A549 (cell line): Measurements from ENCODE around the gene SLC16A12. TPM values are rescaled to one million over a fixed set of nuclear protein-coding genes. Genes with fewer than 3 reads are reported as not detected.

Experiments used
- ATAC-seq, 2 experiments: fragments of 200-7000 bp in 1 of 2; fragments of >200 bp in 1 of 2; cut with Nextera tagmentation in 1 of 2; cut with Tn5 transposase in 1 of 2; 3 replicates each; pipeline versions ENCODE4 v1.8.0 to v1.9.1; 2018 to 2020; ENCODE audit warnings: mild to moderate bottlenecking in 1 of 2, moderate library complexity in 1 of 2
- CTCF ChIA-PET: fragments of 300-600 bp; sonication (Branson Sonifier 250); formaldehyde crosslinking; extraction: SDS; loops from one replicate; lab custom pipeline; 2021; ENCODE audit warnings: antibody characterized with exemption, inconsistent platforms; lab: Yijun Ruan, JAX
- POLR2A ChIA-PET: fragments of 350-600 bp; formaldehyde crosslinking; extraction: SDS; loops from one replicate; lab custom pipeline; 2021; ENCODE audit warnings: antibody characterized with exemption, inconsistent platforms; lab: Yijun Ruan, JAX
- DNase-seq, 2 experiments: peaks; one replicate each; pipeline versions ENCODE4 v3.0.0 to v3.0.0-alpha.2; 2011 to 2016; ENCODE audit warnings: low read depth in 1 of 2, low spot score in 1 of 2
- FAIRE-seq: peaks from 2 replicates; lab custom pipeline; 2011; peaks lifted over from hg19 to GRCh38; lab: Jason Lieb, UNC
- H3K27ac ChIP-seq, 2 experiments: fragments of >200 bp; sonication (Bioruptor Twin); formaldehyde crosslinking; 3 replicates each; pipeline ENCODE4 v1.5.1; 2016 to 2017
- H3K4me1 ChIP-seq: fragments of >200 bp; sonication (Bioruptor Twin); formaldehyde crosslinking; 3 replicates; pipeline ENCODE4 v1.6.1; 2016
- H3K4me2 ChIP-seq: fragments of >200 bp; sonication (Bioruptor Twin); formaldehyde crosslinking; 3 replicates; pipeline ENCODE4 v1.6.1; 2016
- H3K4me3 ChIP-seq: fragments of >200 bp; sonication (Bioruptor Twin); formaldehyde crosslinking; 3 replicates; pipeline ENCODE4 v1.5.1; 2016
- H3K9me3 ChIP-seq: fragments of >200 bp; sonication (Bioruptor Twin); formaldehyde crosslinking; 3 replicates; pipeline ENCODE4 v1.6.1; 2016
- ATOH8 ChIP-seq: fragments of 250-450 bp; sonication (Bioruptor Pico); IDR thresholded peaks from 2 replicates; pipeline ENCODE4 v1.5.0; 2020; ENCODE audit warnings: low read depth, mild to moderate bottlenecking, moderate library complexity
- BCL3 ChIP-seq: fragments of >200 bp; sonication (Bioruptor Twin); formaldehyde crosslinking; IDR thresholded peaks from 3 replicates; pipeline ENCODE4 v1.6.1; 2016
- E2F6 ChIP-seq: IDR thresholded peaks from 2 replicates; pipeline ENCODE4 v1.6.1; 2012; ENCODE audit warnings: low read depth, borderline replicate concordance
- EHMT2 ChIP-seq: fragments of 200-600 bp; sonication (generic); IDR thresholded peaks from 2 replicates; pipeline ENCODE4 v1.6.1; 2016; ENCODE audit warnings: antibody characterized with exemption, low read depth, mild to moderate bottlenecking, moderate library complexity
- EP300 ChIP-seq, 2 experiments: fragments of >200 bp; sonication (Bioruptor Twin); formaldehyde crosslinking; IDR thresholded peaks; 2 replicates in 1 of 2; 3 replicates in 1 of 2; pipeline ENCODE4 v1.6.1; 2016 to 2017
- HDAC2 ChIP-seq: fragments of 200-600 bp; sonication (generic); IDR thresholded peaks from 2 replicates; pipeline ENCODE4 v1.6.1; 2016
- HES2 ChIP-seq: fragments of >200 bp; sonication (Bioruptor Twin); formaldehyde crosslinking; IDR thresholded peaks from 2 replicates; pipeline ENCODE4 v1.6.1; 2016
- HOXB13 ChIP-seq: fragments of 250-450 bp; sonication (Bioruptor Pico); IDR thresholded peaks from 2 replicates; pipeline ENCODE4 v1.5.0; 2020; ENCODE audit warnings: low read depth, mild to moderate bottlenecking, moderate library complexity
- JUN ChIP-seq, 2 experiments: fragments of >200 bp; sonication (Bioruptor Twin); formaldehyde crosslinking; IDR thresholded peaks; 2 replicates in 1 of 2; 3 replicates in 1 of 2; pipeline ENCODE4 v1.6.1; 2016 to 2017
- MAX ChIP-seq: IDR thresholded peaks from 2 replicates; pipeline ENCODE4 v1.6.1; 2012
- MAZ ChIP-seq: fragments of 150-350 bp; IDR thresholded peaks from 2 replicates; pipeline ENCODE4 v1.6.1; 2014; ENCODE audit warnings: antibody characterized with exemption, low read depth, low read length, borderline replicate concordance
- RFX5 ChIP-seq: fragments of 450-650 bp; IDR thresholded peaks from 2 replicates; pipeline ENCODE4 v1.7.1; 2014; ENCODE audit warnings: antibody characterized with exemption, mild to moderate bottlenecking, moderate library complexity
- RNF2 ChIP-seq: fragments of 200-600 bp; sonication (generic); IDR thresholded peaks from 2 replicates; pipeline ENCODE4 v1.6.1; 2016; ENCODE audit warnings: low read depth, mild to moderate bottlenecking, antibody characterized with exemption, moderate library complexity, borderline replicate concordance
- USF2 ChIP-seq: fragments of 450-650 bp; IDR thresholded peaks from 2 replicates; pipeline ENCODE4 v1.6.1; 2014; ENCODE audit warnings: antibody characterized with exemption
- ZC3H11A ChIP-seq: fragments of 450-650 bp; IDR thresholded peaks from 2 replicates; pipeline ENCODE4 v1.6.1; 2014; ENCODE audit warnings: antibody characterized with exemption, mild to moderate bottlenecking
- ZNF302 ChIP-seq: fragments of 250-450 bp; sonication (Bioruptor Pico); IDR thresholded peaks from 2 replicates; pipeline ENCODE4 v1.9.0; 2021; ENCODE audit warnings: inconsistent platforms, mild to moderate bottlenecking, moderate library complexity
- WGBS: methylation state at CpG from one replicate; pipeline ENCODE4 v1.1.6; 2017; ENCODE audit errors: missing lambda C conversion rate; 5-methylcytosine and 5-hydroxymethylcytosine counted together
- polyA plus RNA-seq, 4 experiments: library from polyadenylated mRNA; depleted of rRNA in 3 of 4; stranded (reverse); fragments of >200 nt; fragmentation: RNase III in 1 of 4; extraction: RNeasy Plus Mini Kit Qiagen cat#74134 plus additional on column Dnase treatment in 1 of 4; gene quantifications; 2 replicates in 3 of 4; 3 replicates in 1 of 4; pipeline ENCODE4 v1.2.3, GENCODE V29; 2011 to 2017

SLC16A12 gene
- polyA plus RNA-seq, 2 of the 4 experiments (the other 2 are of a cell fraction): 0.14 to 0.19 TPM

- no peaks in the 10 kb centered on the region for H3K9me3 ChIP-seq
- TF ChIP-seq EP300 (IDR thresholded peaks at IDR 0.05) (no peak), ATOH8 (CRISPR knock-in tag) (no peak)
- TF ChIP-seq, all 56 proteins: peak for 0
- FAIRE-seq (no peak), DNase-seq (no peak), ATAC-seq (no peak)
- H3K4me1 ChIP-seq: no peaks in the 10 kb centered on the region
- ChIA-PET POLR2A (no interaction called here), CTCF (no interaction called here)
- H3K27ac ChIP-seq: no peak overlapping the region
- H3K4me3 ChIP-seq: no peak overlapping the region
- WGBS: 36% methylated on average over 1 of the region's 1 CpG
- no peak overlapping the region for H3K4me2 ChIP-seq
Observed at GRCh38 chr10:89502549-89502948, 32.8 kb downstream of the SLC16A12 start.

GRCh38 chr10:89494575-89494974 is 40.8 kb downstream of the SLC16A12 start:
- Histone ChIP-seq H3K4me3 (no peak overlapping the region), H3K4me1 (no peaks in the 10 kb centered on the region), H3K9me3 (no peaks in the 10 kb centered on the region), H3K4me2 (no peak overlapping the region)
- WGBS: 88% methylated on average over 3 of the region's 3 CpGs
- no peak for ATAC-seq
- FAIRE-seq: no peak
- no peak for DNase-seq
- CTCF ChIA-PET: interaction anchor here (1.7 kb wide), 1 partner anchor 28 kb away, joined by 4 read pairs; no protein-coding TSS in a partner anchor
- POLR2A ChIA-PET: no interaction called here
- TF ChIP-seq E2F6 (no peak), USF2 (no peak), MAZ (no peak), HDAC2 (no peak), EP300 (IDR thresholded peaks at IDR 0.05) (no peak), MAX (no peak), RFX5 (no peak), ZC3H11A (no peak), HOXB13 (CRISPR knock-in tag) (no peak), JUN (IDR thresholded peaks at IDR 0.05) (no peak), ZNF302 (CRISPR knock-in tag) (no peak), EHMT2 (no peak), HES2 (no peak)
- TF ChIP-seq, all 56 proteins: peak for 0
- no peak overlapping the region for H3K27ac ChIP-seq

GRCh38 chr10:89494068-89494467 is 41.3 kb downstream of the SLC16A12 start:
- FAIRE-seq: no peak
- CTCF ChIA-PET: interaction anchor here (0.6 to 1.2 kb wide), 2 partner anchors 9 to 36 kb away, joined by 3 read pairs; no protein-coding TSS in a partner anchor

More at GRCh38 chr10:89494068-89494467, 41.3 kb downstream of the SLC16A12 start:
- H3K4me3 ChIP-seq: no peak overlapping the region
- no peak overlapping the region for H3K4me2 ChIP-seq
- no peak for DNase-seq
- POLR2A ChIA-PET: no interaction called here
- 46% methylated on average over 5 of the region's 5 CpGs for WGBS
- no peak for TF ChIP-seq RNF2
- no peak for TF ChIP-seq BCL3
- TF ChIP-seq, all 56 proteins: peak for 0
- H3K4me1 ChIP-seq: no peaks in the 10 kb centered on the region
- H3K9me3 ChIP-seq: no peaks in the 10 kb centered on the region
- ATAC-seq: no peak
- no peak overlapping the region for H3K27ac ChIP-seq
